HepG2 (cell line): Measurements from ENCODE around the gene LITAF. TPM values are rescaled to one million over a fixed set of nuclear protein-coding genes. Genes with fewer than 3 reads are reported as not detected.

Source experiments
- DNMT1 ChIP-seq: sonication (generic); formaldehyde crosslinking; IDR thresholded peaks from 2 replicates; pipeline ENCODE4 v1.5.1; 2020; ENCODE audit warnings: mild to moderate bottlenecking, missing genetic modification reagents
- EED ChIP-seq: sonication (generic); formaldehyde crosslinking; IDR thresholded peaks from 2 replicates; pipeline ENCODE4 v1.5.0; 2020; ENCODE audit warnings: mild to moderate bottlenecking, missing genetic modification reagents
- ELF4 ChIP-seq: sonication (generic); formaldehyde crosslinking; IDR thresholded peaks from 2 replicates; pipeline ENCODE4 v1.5.0; 2020; ENCODE audit warnings: missing genetic modification reagents, mild to moderate bottlenecking, moderate library complexity, borderline replicate concordance
- FOSL1 ChIP-seq: sonication (generic); formaldehyde crosslinking; IDR thresholded peaks from 2 replicates; pipeline ENCODE4 v1.9.0; 2021; ENCODE audit warnings: missing genetic modification reagents, borderline replicate concordance
- FOXK2 ChIP-seq: fragments of 450-650 bp; IDR thresholded peaks from 2 replicates; pipeline ENCODE4 v1.6.1; 2016
- HCFC1 ChIP-seq: fragments of 150-350 bp; IDR thresholded peaks from 2 replicates; pipeline ENCODE4 v1.6.1; 2014; ENCODE audit warnings: low read depth, low read length
- HNRNPH1 ChIP-seq: fragments of 200-400 bp; formaldehyde crosslinking; optimal IDR thresholded peaks from 2 replicates; pipeline ENCODE3; 2017; ENCODE audit warnings: mild to moderate bottlenecking, low read depth, low read length
- JUNB ChIP-seq: sonication (generic); formaldehyde crosslinking; IDR thresholded peaks from 2 replicates; pipeline ENCODE4 v1.8.0; 2022; ENCODE audit warnings: missing genetic modification reagents, mild to moderate bottlenecking, borderline replicate concordance
- KLF15 ChIP-seq: sonication (generic); formaldehyde crosslinking; IDR thresholded peaks from 2 replicates; pipeline ENCODE4 v1.8.1; 2023; ENCODE audit warnings: borderline replicate concordance, mild to moderate bottlenecking, inconsistent platforms, missing genetic modification reagents, mixed read lengths
- PRDM10 ChIP-seq: sonication (generic); formaldehyde crosslinking; IDR thresholded peaks from 2 replicates; pipeline ENCODE4 v1.4.0; 2020; ENCODE audit warnings: low read depth, missing genetic modification reagents
- SNRNP70 ChIP-seq: fragments of 200-400 bp; formaldehyde crosslinking; IDR thresholded peaks from 2 replicates; pipeline ENCODE4 v1.6.1; 2017; ENCODE audit warnings: mild to moderate bottlenecking, low read depth, low read length, moderate library complexity
- SRSF4 ChIP-seq: fragments of 200-400 bp; formaldehyde crosslinking; IDR thresholded peaks from one replicate; pipeline ENCODE4 v1.6.1; 2018; ENCODE audit warnings: mild to moderate bottlenecking, low read depth, low read length, moderate library complexity; ENCODE audit not compliant: poor library complexity, severe bottlenecking
- THAP7 ChIP-seq: sonication (generic); formaldehyde crosslinking; IDR thresholded peaks from 2 replicates; pipeline ENCODE4 v1.8.1; 2023; ENCODE audit warnings: mild to moderate bottlenecking, missing genetic modification reagents
- TSC22D2 ChIP-seq: sonication (generic); formaldehyde crosslinking; IDR thresholded peaks from 2 replicates; pipeline ENCODE4 v1.5.1; 2020; ENCODE audit warnings: missing genetic modification reagents, mild to moderate bottlenecking, borderline replicate concordance
- ZBTB8A ChIP-seq: sonication (generic); formaldehyde crosslinking; IDR thresholded peaks from 2 replicates; pipeline ENCODE4 v1.4.0; 2020; ENCODE audit warnings: mild to moderate bottlenecking, low read depth, missing genetic modification reagents, borderline replicate concordance
- ZFY ChIP-seq: sonication (generic); formaldehyde crosslinking; IDR thresholded peaks from 2 replicates; pipeline ENCODE4 v1.4.0; 2020; ENCODE audit warnings: missing genetic modification reagents
- ZNF256 ChIP-seq: sonication (generic); formaldehyde crosslinking; conservative IDR thresholded peaks from 2 replicates; pipeline ENCODE4 v1.4.0; 2020; ENCODE audit warnings: missing genetic modification reagents
- ZNF720 ChIP-seq: sonication (generic); formaldehyde crosslinking; IDR thresholded peaks from 2 replicates; pipeline ENCODE4 v1.4.0; 2020; ENCODE audit warnings: missing genetic modification reagents
- ZNF788 ChIP-seq: sonication (generic); formaldehyde crosslinking; IDR thresholded peaks from 2 replicates; pipeline ENCODE4 v1.5.0; 2020; ENCODE audit warnings: mild to moderate bottlenecking, missing genetic modification reagents, borderline replicate concordance
- ZNF790 ChIP-seq: sonication (generic); formaldehyde crosslinking; IDR thresholded peaks from 2 replicates; pipeline ENCODE4 v1.8.0; 2022; ENCODE audit warnings: missing genetic modification reagents, mild to moderate bottlenecking, borderline replicate concordance
- polyA plus RNA-seq, 8 experiments: library from polyadenylated mRNA; depleted of rRNA in 3 of 8; stranded (reverse) in 7 of 8; unstranded in 1 of 8; fragments of >200 nt; fragmentation: Illumina TruSeq in 4 of 8; extraction: Trizol in 4 of 8; gene quantifications; 2 replicates each; pipeline versions ENCODE4 v1.2.1 to v1.2.3, GENCODE V29; 2011 to 2016; ENCODE audit warnings: low read depth in 4 of 8, missing spikeins in 1 of 8, mixed read lengths in 1 of 8; ENCODE audit not compliant: insufficient read depth in 1 of 8
- total RNA-seq, 5 experiments: library from RNA; depleted of rRNA; stranded (reverse); fragments of >200 nt; fragmentation: Illumina TruSeq; extraction: Trizol; gene quantifications; 2 replicates each; pipeline ENCODE4 v1.2.3, GENCODE V29; 2016; ENCODE audit warnings: low read depth in 1 of 5
- TF ChIP-seq, protein P1 (sequence below): sonication (generic); formaldehyde crosslinking; IDR thresholded peaks from 2 replicates; pipeline ENCODE4 v1.4.0; 2020; ENCODE audit warnings: missing genetic modification reagents
- TF ChIP-seq, protein P2 (sequence below): sonication (generic); formaldehyde crosslinking; IDR thresholded peaks from 2 replicates; pipeline ENCODE4 v1.8.0; 2022; ENCODE audit warnings: missing genetic modification reagents, low read depth, mild to moderate bottlenecking, borderline replicate concordance
- TF ChIP-seq, protein P3 (sequence below): IDR thresholded peaks from 2 replicates; pipeline ENCODE4 v1.6.1; 2016; ENCODE audit warnings: low read depth, borderline replicate concordance

The LITAF gene
- total and polyA plus RNA-seq, 2 of the 13 experiments (the other 11 are each of a cell fraction or from before 2014, with no cell fraction given): 80.1 to 141 TPM

DNA sequence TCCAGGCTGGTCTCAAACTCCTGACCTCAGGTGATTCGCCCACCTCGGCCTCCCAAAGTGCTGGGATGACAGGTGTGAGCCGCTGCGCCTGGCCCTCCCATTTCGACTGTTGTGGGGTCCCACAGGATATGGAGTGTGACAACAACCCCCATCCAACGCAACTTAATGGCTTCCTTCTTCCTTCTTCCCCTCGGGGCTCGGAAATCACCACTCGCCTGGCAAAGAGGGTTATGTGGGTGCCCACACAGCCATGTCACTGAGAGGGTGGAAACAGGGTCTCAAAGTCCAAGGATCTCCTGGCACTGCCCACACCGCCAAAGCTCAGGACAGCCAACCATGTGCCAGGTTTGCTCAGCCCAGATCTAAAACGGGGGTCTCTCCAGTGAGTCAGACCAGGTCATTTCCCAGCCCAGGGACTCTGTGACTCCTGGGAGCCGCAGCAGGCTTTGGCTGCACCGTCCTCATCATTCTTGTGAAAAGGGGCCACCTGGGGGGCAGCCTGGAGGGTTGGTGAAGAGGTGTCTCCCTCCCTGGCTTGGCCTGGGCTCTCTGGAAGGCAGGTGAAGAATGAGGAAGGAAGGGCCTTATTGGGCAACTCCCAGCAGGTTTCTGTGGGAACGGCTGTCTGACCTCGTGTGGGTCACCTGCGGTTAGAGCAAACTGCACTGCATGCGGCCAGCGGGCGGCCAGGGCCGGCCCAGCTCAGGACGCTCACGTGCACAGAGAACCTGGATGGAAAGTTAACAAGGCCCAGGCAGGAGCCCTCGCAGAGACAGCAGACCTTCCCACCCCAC lies 25.3 kb upstream of the LITAF start (continued):
- TF ChIP-seq ZFY (CRISPR knock-in tag) (peak; percentile 92), PRDM10 (peak; percentile 87), HNRNPH1 (no peak), THAP7 (CRISPR knock-in tag) (peak; percentile 97; the same call in 1 of the 2 replicates), JUNB (CRISPR knock-in tag) (no peak), ZNF256 (CRISPR knock-in tag) (peak; percentile 87; the same call in 1 of the 2 replicates), EED (CRISPR knock-in tag) (no peak), DNMT1 (no peak), ZBTB8A (CRISPR knock-in tag) (no peak), KLF15 (CRISPR knock-in tag) (peak; percentile 72; the same call in 1 of the 2 replicates), HCFC1 (no peak), ZNF788 (CRISPR knock-in tag) (peak; percentile 87), ZNF790 (CRISPR knock-in tag) (peak; percentile 81), FOSL1 (CRISPR knock-in tag) (0 out of 2 replicates have a peak, but pooled peaks have one; percentile 20), ZNF720 (CRISPR knock-in tag) (peak; percentile 81; the same call in 1 of the 2 replicates), TSC22D2 (CRISPR knock-in tag) (peak; percentile 96), FOXK2 (no peak), SNRNP70 (no peak), SRSF4 (no peak), ELF4 (CRISPR knock-in tag) (0 out of 2 replicates have a peak, but pooled peaks have one; percentile 4)
- TF ChIP-seq, protein P1, sequence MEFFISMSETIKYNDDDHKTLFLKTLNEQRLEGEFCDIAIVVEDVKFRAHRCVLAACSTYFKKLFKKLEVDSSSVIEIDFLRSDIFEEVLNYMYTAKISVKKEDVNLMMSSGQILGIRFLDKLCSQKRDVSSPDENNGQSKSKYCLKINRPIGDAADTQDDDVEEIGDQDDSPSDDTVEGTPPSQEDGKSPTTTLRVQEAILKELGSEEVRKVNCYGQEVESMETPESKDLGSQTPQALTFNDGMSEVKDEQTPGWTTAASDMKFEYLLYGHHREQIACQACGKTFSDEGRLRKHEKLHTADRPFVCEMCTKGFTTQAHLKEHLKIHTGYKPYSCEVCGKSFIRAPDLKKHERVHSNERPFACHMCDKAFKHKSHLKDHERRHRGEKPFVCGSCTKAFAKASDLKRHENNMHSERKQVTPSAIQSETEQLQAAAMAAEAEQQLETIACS (CRISPR knock-in tag): no peak
- TF ChIP-seq, protein P2, sequence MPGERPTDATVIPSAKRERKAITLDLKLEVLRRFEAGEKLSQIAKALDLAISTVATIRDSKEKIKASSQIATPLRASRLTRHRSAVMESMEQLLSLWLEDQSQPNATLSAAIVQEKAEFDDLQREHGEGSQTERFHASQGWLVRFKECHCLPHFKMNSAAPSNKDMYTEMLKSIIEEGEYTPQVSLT (CRISPR knock-in tag): no peak
- TF ChIP-seq, protein P3, sequence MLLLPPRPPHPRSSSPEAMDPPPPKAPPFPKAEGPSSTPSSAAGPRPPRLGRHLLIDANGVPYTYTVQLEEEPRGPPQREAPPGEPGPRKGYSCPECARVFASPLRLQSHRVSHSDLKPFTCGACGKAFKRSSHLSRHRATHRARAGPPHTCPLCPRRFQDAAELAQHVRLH (CRISPR knock-in tag): peak; percentile 98
